NCI-H1417 treated with DMSO at 0.1 percent for 48 hours (cell line): ENCODE results near the gene PHF8.

Source experiments
- DNase-seq: peaks from one replicate; lab custom pipeline; 2025; lab: John Stamatoyannopoulos, UW

The PHF8 gene

DNA sequence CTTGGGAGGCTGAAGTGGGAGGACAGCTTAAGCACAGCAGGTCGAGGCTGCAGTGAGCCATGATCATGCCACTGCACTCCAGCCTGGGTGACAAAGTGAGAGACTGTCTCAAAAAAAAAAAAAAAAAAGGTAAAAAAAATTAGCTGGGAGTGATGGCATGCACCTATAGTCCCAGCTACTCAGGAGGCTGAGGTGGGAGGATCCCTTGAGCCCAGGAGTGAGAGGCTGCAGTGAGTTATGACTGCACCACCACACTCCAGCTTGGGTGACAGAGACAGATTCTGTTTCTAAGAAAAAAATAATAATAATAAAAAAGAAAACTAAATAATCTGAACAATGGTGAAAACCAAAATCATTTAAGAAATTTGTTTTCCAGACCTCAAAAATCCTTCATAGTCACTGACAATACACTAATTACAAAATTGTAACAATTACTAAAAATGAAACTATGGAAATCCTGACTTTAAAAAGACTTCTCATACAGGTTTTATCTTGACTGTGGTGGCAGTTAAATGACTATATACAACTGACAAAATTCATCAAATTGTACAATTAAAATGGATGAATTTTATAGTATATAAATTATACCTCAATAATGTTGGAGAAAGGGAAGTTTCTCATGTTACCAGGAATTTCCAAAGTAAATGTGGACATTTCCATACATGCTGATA, 31.3 kb downstream of the PHF8 start:
- DNase-seq, result no peak

DNA sequence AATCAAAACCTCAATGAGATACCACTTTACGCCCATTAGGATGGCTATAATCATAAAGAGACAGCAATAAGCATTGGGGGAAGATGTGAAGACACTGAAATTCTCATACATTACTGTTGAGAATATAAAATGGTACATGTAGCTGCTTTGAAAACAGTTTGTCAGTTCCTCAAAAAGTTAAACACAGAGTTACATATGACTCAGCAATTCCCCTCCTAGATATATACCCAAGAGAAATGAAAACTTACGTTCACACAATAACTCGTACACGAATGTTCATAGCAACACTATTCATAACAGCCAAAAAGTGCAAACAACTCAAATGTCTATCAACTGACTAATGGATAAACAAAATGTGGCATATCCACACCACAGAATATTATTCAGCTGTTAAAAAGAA, 36.6 kb downstream of the PHF8 start:
- DNase-seq, result no peak

DNA sequence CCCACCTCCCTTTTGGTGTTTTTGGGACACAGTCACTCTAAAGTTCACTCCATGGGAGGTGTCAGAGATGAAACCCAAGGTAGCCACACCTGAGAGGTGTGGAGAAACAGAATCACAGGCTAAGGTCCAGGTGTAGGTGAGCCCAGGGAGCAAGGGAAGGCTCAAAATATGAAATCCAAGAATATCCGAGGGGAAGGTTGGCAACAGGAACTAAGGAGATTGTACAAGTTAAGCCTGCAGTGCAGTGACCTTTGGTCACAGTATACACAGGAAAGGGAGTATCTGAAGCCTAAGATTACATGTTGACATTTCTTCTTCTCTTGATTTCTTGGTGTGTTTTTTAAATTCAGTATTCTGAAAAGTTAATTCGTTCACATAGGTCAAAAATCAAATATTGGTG, 46.5 kb downstream of the PHF8 start:
- no peak for DNase-seq

DNA sequence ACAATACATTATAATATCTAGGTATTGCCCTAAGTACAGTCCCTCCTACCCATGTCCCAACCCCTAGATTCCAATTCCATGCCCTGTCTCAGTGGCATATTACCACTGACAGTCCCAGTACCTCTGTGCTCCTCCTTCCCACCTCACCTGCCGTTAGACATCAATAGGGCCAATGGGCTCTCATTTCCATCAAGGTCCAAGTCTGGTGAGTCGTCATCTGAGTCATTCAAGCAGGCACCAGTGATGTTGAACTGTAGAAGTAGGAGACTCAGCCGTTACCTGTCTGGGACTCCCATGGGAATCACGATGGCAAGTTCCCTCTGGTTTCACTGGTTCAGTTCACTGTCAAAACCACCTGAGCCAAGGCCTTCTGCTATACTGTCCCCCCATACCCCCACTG, 51.7 kb downstream of the PHF8 start:
- no peak for DNase-seq

DNA sequence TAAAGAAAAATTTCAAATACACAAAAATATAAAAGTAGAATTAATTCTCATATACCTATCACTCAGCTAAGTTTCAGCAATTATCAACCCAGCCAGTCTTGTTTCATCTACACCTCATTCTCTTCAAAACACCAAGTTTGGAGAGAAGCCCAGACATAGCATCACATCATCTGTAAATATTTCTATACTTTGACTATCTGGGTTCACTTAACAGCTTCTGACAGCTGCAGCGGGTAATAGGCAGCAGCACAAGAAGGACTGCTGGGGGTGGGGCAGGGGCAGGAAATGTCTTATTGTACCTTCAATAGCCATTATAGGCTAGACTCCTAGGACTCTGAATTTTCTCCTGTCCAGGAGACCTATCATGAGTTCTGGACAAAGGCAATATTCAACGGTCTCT, 54.1 kb downstream of the PHF8 start:
- no peak for DNase-seq

DNA sequence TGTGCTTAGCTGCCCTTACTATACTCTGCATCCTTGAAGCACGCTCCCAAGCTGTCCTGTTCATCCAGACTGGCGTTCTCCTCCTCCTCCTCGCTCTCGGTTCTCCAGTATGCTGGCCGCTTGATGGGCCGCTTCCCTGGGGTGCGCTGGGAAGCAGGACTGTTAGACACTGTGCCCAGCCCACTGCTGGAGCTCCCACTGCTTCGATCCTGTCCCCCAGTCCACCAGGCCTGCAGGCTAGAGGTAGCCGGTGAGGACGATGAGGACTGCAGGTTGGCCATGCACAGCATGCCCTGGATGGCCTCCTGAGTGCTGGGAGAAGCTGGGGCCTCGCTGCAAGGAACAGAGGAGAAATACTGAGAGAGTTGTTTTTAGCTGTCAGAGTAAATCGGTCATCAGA, 59.4 kb downstream of the PHF8 start:
- no peak for DNase-seq

DNA sequence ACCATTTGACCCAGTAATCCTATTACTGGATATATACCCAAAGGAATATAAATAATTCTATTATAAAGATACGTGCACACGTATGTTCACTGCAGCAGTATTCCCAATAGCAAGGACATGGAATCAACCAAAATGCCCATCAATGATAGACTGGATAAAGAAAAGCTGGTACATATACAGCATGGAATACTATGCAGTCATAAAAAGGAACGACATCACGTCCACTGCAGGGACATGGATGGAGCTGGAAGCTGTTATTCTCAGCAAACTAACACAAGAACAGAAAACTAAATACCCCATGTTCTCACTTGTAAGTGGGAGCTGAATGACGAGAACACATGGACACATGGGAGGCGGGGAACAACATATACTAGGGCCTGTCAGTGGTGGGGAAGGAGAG, 69.7 kb downstream of the PHF8 start:
- DNase-seq, result no peak

DNA sequence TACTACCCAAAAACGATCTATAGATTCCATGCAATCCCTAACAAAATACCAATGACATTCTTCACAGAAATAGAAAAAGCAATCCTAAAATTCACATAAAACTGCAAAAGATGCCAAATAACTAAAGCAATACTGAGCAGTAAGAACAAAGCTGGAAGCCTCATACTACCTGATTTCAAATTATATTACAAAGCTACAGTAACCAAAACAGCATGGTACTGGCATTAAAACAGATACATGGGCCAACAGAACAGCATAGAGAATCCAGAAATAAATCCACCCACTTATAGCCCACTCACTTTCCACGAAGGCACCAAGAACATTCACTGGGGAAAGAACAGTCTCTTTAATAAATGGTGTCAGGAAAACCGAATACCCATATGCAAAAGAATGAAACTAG, 74.7 kb downstream of the PHF8 start:
- DNase-seq, result no peak

DNA sequence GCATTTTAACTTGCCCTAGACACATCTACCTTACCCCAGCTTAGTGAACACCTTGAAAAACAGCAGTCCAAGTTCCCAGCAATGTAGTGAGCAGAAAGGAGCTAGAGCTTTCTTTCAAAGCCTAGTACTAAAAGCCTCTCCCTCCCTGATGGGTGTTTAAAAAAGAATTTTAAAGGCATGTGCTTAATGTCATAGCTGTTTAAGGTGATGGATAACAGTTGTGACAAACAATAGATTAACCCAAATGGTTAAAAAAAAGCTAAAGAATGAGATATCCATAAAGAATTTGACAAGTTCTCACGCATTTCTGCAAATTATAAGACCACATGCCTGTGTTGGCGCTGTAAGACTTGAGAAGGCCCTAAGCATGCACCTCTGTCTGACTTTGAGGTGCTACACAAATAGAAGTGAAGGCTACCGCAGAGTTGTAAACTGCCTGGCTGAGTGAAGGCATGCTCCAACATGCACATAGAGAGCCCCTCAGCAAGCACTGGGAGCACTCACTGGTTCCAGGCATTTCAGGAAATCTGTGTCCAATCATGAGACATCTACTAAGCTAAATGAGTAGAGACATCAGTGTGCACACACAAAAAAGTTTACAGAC, 94.0 kb downstream of the PHF8 start:
- no peak for DNase-seq

DNA sequence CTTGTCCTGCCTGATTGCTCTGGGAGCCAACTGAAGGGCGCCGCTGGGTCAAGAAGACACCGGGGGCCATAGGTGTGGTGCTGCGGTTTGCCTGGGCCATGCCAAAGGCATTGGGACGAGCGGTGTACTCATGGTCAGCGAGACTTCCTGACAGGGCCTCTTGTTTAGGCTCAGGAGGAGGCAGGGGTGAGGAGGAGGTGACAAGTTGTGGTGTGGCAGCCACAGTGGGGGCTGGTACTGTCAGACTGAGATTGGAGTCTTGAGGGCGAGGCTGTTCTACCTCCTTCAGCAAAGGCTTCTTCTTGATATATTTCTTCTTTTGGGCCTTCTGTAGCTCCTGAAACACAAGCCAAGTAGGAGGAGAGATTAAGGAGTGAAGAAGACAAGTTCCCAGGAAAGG, 104.1 kb downstream of the PHF8 start:
- no peak for DNase-seq

DNA sequence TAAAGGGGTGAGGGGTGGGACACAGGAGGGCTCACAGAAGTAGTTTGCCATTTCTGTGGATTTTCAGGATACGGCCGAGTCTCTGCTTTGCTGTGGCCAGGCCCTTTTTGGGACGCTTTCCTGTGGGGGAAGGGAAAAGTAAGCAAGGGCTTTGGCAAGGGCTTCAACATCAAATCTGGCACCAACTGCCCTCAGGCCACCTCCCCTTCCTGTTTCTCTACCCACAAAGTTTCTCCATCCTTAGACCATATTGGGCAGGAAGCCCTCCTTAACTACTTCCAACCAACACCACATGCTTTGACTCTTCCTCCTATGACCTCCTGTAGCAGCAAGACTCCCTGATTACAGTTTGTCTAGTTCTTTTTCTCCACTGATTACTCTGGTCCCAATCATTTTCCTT, 105.1 kb downstream of the PHF8 start:
- DNase-seq, result no peak

DNA sequence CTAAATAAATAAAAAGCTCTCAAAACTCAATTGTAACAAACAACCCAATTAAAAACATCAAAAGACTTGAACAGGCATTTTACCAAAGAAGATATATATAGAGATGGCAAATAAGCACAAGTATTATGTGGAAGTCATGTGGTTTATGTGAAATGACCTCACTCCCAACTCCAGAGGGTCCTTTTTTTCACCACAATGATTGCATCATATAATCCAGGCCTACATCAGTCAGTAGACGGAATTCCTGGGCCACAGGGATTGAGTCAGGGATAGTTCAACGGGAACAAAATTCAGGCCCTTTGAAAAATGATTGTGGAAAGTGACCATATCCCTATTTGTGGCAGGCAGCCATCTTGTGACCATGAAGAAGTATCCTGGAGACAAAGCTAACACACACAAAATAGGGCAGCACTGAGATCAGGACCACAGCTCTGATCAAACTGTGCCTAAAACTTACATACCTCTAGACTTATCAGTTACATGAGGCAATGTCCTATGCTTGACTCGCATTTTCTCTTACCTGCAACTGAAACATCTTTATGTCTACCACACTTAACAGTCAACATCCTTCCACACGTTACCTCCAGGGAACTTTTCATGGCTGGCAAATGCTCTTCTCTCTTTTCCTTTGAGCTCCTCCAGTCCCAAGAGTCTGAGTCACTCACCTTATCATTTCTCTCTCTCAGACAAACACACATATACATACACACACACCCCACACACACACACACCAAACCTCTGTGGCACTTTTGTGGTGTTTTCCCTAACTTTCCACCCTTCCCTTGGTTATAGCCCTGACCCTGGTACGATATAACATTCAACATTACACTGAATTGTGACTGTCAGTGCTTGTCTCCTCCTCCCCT, 113.5 kb downstream of the PHF8 start:
- DNase-seq, result no peak

DNA sequence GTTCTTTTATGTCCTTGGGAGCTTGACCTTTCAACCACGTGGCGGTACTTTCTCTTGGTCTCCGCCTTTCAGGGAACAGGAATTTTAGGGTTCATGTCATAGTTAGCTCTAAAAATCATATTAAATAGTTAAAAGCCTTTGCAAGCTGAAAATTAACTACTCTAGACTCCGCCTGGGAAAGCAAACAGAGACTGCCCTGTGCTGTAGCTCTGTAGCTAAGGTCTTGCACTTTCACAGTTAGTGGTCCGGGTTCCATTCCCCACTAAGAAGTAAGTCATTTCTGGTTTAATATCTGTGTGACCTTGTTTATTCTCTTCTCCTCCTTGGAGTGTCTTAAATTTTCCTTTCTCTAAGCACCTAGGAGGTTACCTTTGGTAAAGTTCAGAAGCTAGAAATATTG, 118.2 kb downstream of the PHF8 start:
- no peak for DNase-seq

DNA sequence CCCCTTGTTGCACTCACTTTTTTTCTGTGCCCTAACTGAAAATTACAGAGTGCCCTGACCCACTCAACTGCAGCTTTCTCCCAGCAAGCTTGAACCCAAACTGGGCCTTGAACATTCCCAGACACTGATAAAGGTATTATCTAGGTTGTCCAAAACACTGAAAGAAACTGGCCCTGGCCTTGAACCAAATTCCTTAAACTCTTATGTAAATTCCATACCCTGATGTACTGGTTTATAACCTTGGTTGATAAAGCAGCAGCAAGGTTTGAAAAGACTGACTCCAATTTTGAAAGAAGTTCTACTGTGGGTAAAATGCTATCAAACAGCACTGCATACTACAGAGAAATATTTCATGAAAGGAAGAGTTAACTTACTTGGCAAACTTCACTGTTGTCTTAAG, 125.6 kb downstream of the PHF8 start:
- DNase-seq, result no peak

DNA sequence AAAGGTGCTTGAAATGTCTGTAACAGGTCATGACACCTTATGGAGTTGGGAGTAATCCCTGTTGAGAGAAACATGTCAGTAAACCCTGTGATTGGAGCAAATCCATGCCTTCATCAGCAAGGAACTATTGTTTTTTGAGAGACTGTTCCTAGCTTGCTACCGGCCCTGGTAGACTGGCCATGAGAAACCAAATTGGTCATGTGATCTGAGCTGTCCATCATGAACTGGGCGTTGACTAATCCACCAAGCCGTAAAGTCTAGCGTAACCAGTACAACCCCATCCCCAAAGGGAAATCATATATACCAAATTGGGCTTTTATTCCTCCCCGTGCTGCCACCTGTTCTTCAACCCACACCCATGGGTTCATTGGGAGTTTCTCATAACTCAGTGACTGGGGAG, 143.7 kb downstream of the PHF8 start:
- no peak for DNase-seq

DNA sequence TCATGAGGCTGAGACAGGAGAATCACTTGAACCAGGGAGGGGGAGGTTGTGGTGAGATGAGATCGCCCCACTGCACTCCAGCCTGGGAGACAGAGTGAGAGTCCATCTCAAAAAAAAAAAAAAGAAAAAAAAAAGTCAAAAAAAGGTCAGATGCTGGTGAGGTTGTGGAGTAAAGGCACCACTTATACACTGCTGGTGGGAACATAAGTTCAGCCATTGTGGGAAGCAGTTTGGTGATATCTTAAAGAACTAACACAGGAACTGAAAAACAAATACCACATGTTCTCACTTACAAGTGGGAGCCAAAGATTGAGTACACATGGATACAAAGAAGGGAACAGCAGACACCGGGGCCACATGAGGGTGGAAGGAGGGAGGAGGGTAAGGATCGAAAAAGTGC, 149.0 kb downstream of the PHF8 start:
- DNase-seq, result no peak
